ENCODE measurements around the gene SLC49A3. TPM values are rescaled to one million over a fixed set of nuclear protein-coding genes. Genes with fewer than 3 reads are reported as not detected.
"Not testable (repeated sequence)": the region's sequence is repeated elsewhere in the genome, so short reads cannot be mapped to it uniquely, and the experiment has no call there.

Gene SLC49A3
- total and polyA plus RNA-seq, 8 donors, result 2.7 to 18.8 (median 10.4) TPM

DNA sequence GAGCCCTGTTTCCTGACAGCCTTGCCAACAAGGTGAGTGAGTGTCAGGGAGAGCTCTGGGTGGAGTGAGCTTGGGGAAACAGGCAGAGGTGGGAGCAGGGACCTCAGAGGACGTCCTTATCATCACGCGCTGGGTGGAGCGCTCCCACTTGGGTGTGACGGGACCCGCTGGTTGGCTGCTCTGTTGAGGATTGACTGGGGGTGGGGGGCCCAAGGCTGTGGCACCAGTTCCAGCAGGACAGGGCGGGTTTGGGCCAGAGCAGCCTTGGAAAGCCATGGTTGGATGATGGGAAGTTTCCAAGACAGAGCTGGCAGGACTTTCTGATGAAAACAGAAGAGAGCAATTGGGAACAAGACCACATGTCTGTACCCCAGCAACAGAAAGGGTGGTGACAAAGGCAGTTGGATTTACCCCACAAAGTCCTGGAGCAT is 13.7 kb upstream of the SLC49A3 start:
- intact Hi-C loops (cut with DNase I; ENCODE audit: low total_unique reads), result no loop called here
- DNase-seq, result peak; percentile 56 to 90
- H3K4me1 ChIP-seq, result peaks cover 10 to 42% (median 25%) of the 10 kb centered on the region in 4 donors
- 34 to 59% (median 43%) methylated on average over 4 to 7 of the region's 7 CpGs for WGBS, 5 donors
- H3K4me3 ChIP-seq, result no peak overlapping the region
- H3K36me3 ChIP-seq, result no peaks in the 10 kb centered on the region
- H3K27ac ChIP-seq, result peak overlapping the region in 3 of 5 donors; percentile 7 to 26 (median 18)
- H3K9me3 ChIP-seq, result no peaks in the 10 kb centered on the region
- TF ChIP-seq POLR2A (IDR thresholded peaks at IDR 0.05), result no peak
- peak in 2 of 3 donors; percentile 5 to 43 for TF ChIP-seq POLR2AphosphoS5 (IDR thresholded peaks at IDR 0.05)
- no peaks in the 10 kb centered on the region for H3K27me3 ChIP-seq

DNA sequence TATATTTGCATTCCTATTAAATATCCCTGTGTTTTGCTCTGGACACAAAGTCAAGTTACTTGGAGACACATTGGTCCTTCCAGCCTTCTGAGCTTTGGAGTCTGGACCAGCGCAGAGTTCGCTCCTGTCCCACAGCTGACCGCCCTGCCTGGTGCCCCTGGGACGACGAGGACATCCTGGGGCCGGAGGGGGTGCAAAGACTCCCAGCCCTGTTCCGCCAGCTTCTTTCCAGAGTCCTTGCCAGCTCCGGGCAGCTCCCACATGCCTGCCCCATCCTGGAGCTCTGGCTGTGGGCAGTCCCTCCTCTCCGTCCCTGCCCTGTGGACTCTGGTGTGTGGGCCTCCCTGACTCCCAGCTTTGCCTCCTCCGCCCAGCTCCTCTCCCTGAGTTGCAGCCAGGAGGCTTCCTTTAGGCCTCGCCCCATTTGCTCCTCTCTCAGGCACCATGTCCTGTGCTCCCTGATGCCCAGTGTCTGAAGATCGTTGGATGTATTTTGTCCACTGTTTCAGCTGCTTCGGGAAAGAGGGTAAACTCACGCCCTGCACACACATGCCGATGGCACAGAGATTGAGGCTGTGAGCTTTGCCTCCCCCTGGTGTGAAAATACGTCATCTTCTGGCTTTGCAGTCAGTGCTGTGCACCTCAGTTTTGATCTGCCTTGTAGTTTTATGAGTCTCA is 11.8 kb upstream of the SLC49A3 start:
- intact Hi-C loops (cut with DNase I; ENCODE audit: low total_unique reads), result no loop called here
- peak in 1 of 2 donors; percentile 62 for DNase-seq
- H3K4me1 ChIP-seq, result peaks cover 0 to 28% (median 14%) of the 10 kb centered on the region in 4 donors
- WGBS, 5 donors, result 68 to 77% (median 71%) methylated on average over 16 of the region's 16 CpGs
- no peak overlapping the region for H3K27ac ChIP-seq
- no peaks in the 10 kb centered on the region for H3K36me3 ChIP-seq
- no peaks in the 10 kb centered on the region for H3K27me3 ChIP-seq
- H3K9me3 ChIP-seq, result no peaks in the 10 kb centered on the region
- H3K4me3 ChIP-seq, result no peak overlapping the region
- TF ChIP-seq, protein P1, sequence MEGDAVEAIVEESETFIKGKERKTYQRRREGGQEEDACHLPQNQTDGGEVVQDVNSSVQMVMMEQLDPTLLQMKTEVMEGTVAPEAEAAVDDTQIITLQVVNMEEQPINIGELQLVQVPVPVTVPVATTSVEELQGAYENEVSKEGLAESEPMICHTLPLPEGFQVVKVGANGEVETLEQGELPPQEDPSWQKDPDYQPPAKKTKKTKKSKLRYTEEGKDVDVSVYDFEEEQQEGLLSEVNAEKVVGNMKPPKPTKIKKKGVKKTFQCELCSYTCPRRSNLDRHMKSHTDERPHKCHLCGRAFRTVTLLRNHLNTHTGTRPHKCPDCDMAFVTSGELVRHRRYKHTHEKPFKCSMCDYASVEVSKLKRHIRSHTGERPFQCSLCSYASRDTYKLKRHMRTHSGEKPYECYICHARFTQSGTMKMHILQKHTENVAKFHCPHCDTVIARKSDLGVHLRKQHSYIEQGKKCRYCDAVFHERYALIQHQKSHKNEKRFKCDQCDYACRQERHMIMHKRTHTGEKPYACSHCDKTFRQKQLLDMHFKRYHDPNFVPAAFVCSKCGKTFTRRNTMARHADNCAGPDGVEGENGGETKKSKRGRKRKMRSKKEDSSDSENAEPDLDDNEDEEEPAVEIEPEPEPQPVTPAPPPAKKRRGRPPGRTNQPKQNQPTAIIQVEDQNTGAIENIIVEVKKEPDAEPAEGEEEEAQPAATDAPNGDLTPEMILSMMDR (IDR thresholded peaks at IDR 0.05), result no peak
- TF ChIP-seq EP300 (IDR thresholded peaks at IDR 0.05) (no peak), POLR2AphosphoS5 (IDR thresholded peaks at IDR 0.05) (no peak), POLR2A (IDR thresholded peaks at IDR 0.05) (no peak)

GRCh38 chr4:699816-700580 is 11.0 kb upstream of the SLC49A3 start:
- intact Hi-C loops (cut with DNase I; ENCODE audit: low total_unique reads), result no loop called here
- peak overlapping the region in 3 of 5 donors; percentile 37 to 82 (median 70) for H3K27ac ChIP-seq
- no peak for DNase-seq
- no peak for TF ChIP-seq POLR2A (IDR thresholded peaks at IDR 0.05)
- no peak for TF ChIP-seq POLR2AphosphoS5 (IDR thresholded peaks at IDR 0.05)
- TF ChIP-seq EP300 (IDR thresholded peaks at IDR 0.05), result no peak
- TF ChIP-seq, protein P1 (IDR thresholded peaks at IDR 0.05), result no peak
- no peaks in the 10 kb centered on the region for H3K36me3 ChIP-seq
- WGBS, 5 donors, result 81 to 86% (median 83%) methylated on average over 27 of the region's 27 CpGs
- no peak overlapping the region for H3K4me3 ChIP-seq
- H3K9me3 ChIP-seq, result no peaks in the 10 kb centered on the region
- H3K27me3 ChIP-seq, result no peaks in the 10 kb centered on the region
- peaks cover 0 to 25% (median 11%) of the 10 kb centered on the region in 4 donors for H3K4me1 ChIP-seq

DNA sequence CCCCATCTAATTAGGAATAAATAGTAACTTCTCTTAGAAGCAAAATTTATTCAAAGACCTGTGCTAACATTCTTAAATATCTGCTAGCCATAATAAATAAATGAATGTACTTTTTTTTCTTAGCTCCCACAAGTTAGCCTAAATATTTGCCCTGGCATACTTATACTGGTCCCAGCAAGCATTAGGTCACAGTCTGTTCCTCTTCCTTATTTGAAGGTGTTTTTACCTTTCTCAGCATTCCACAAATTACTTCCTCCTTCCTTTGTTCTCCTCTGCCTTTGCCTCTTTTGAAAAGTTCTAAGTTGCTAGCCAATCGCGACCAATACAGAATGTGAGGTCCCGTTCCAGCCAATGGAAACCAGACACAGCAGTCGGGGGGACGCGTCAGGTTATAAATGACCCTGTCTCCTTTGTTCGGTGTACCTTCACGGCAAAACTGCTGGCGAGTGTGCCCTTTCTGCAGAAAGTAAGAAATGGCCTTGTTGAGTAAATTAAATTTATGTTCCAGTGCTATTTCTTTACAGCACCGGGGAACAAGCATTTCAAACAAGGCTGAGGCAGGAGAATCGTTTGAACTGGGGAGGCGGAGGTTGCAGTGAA is 5.5 kb upstream of the SLC49A3 start:
- H3K36me3 ChIP-seq; H3K9me3 ChIP-seq; intact Hi-C loops (cut with DNase I; ENCODE audit: low total_unique reads); DNase-seq; H3K4me3 ChIP-seq; H3K27me3 ChIP-seq: not testable (repeated sequence)
- H3K27ac ChIP-seq, result peak overlapping the region in 1 of 5 donors; percentile 28
- WGBS, 5 donors, result 69 to 86% (median 80%) methylated on average over 12 of the region's 12 CpGs
- H3K4me1 ChIP-seq, result peaks cover 9 to 18% (median 14%) of the 10 kb centered on the region in 4 donors

GRCh38 chr4:692771-693554 is 4.0 kb upstream of the SLC49A3 start:
- 67 to 82% (median 77%) methylated on average over 27 to 32 of the region's 32 CpGs for WGBS, 5 donors
- Histone ChIP-seq H3K27ac (no peak overlapping the region), H3K27me3 (no peaks in the 10 kb centered on the region), H3K4me1 (peaks cover 23 to 27% (median 24%) of the 10 kb centered on the region in 4 donors), H3K9me3 (no peaks in the 10 kb centered on the region), H3K36me3 (no peaks in the 10 kb centered on the region), H3K4me3 (no peak overlapping the region)
- no peak for DNase-seq
- intact Hi-C loops (cut with DNase I; ENCODE audit: low total_unique reads), result no loop called here
- TF ChIP-seq POLR2A (IDR thresholded peaks at IDR 0.05) (no peak), POLR2AphosphoS5 (IDR thresholded peaks at IDR 0.05) (no peak), EP300 (IDR thresholded peaks at IDR 0.05) (no peak)
- TF ChIP-seq, protein P1 (IDR thresholded peaks at IDR 0.05), result no peak

Measured in stomach (tissue), 9 donors.